NT2/D1 (cell line): Measurements from ENCODE around the gene ANKRD12.

Experiments
- SUZ12 ChIP-seq: IDR thresholded peaks from 2 replicates; pipeline ENCODE4 v1.6.1; 2011; ENCODE audit not compliant: insufficient read length, insufficient read depth; ENCODE audit errors: extremely low read depth
- YY1 ChIP-seq: IDR thresholded peaks from 2 replicates; pipeline ENCODE4 v1.6.1; 2011; ENCODE audit not compliant: insufficient read length, insufficient read depth
- ZNF274 ChIP-seq: IDR thresholded peaks from 2 replicates; pipeline ENCODE4 v1.6.1; 2011; ENCODE audit warnings: mild to moderate bottlenecking, low read depth, low read length

- no peak for TF ChIP-seq YY1
- no peak for TF ChIP-seq SUZ12
- TF ChIP-seq ZNF274, result no peak
Observed at GRCh38 chr18:9334973-9335696, 198.6 kb downstream of the ANKRD12 start.
